Common myeloid progenitor, CD34-positive (primary cell): ENCODE data around the gene PTPN23.
A peak's percentile ranks its signal among the peaks of the same experiment; 100 is the strongest.
"Not testable (repeated sequence)": the region's sequence is repeated elsewhere in the genome, so short reads cannot be mapped to it uniquely, and the experiment has no call there.

ENCODE experiments used
- CTCF ChIA-PET: fragments of 350-600 bp; sonication (Branson Sonifier 250); formaldehyde crosslinking; loops from one replicate; lab custom pipeline; 2021; ENCODE audit warnings: antibody characterized with exemption; lab: Charles Lee
- POLR2A ChIA-PET: fragments of 350-600 bp; sonication (Branson Sonifier 250); formaldehyde crosslinking; loops from one replicate; lab custom pipeline; 2021; ENCODE audit warnings: antibody characterized with exemption; lab: Charles Lee
- DNase-seq, 3 donors: peaks; one replicate each; pipeline versions ENCODE4 v3.0.0 to v3.0.0-alpha.2; 2013
- H3K27ac ChIP-seq, 2 experiments: 1 replicate in 1 of 2; 2 replicates in 1 of 2; pipeline ENCODE4 v1.7.0; 2013; ENCODE audit warnings: inconsistent platforms in 2 of 2, low read length in 2 of 2, mild to moderate bottlenecking in 2 of 2, low read depth in 1 of 2, moderate library complexity in 1 of 2; ENCODE audit not compliant: severe bottlenecking in 2 of 2, insufficient read depth in 1 of 2, poor library complexity in 1 of 2
- H3K27me3 ChIP-seq, 5 experiments: replicated peaks in 2 of 5; 1 replicate in 3 of 5; 2 replicates in 2 of 5; pipeline versions ENCODE4 v1.6.1 to v1.7.0; 2013; ENCODE audit warnings: low read length in 4 of 5, mild to moderate bottlenecking in 2 of 5, moderate library complexity in 2 of 5, inconsistent platforms in 1 of 5; ENCODE audit not compliant: insufficient read depth in 5 of 5, control insufficient read depth in 4 of 5
- H3K36me3 ChIP-seq, 4 experiments: 1 replicate in 2 of 4; 2 replicates in 2 of 4; pipeline versions ENCODE4 v1.6.1 to v1.7.0; 2013; ENCODE audit warnings: low read length in 3 of 4, control low read depth in 1 of 4, mild to moderate bottlenecking in 1 of 4; ENCODE audit not compliant: control insufficient read depth in 4 of 4, insufficient read depth in 4 of 4
- H3K4me1 ChIP-seq, 4 experiments: 1 replicate in 3 of 4; 2 replicates in 1 of 4; pipeline versions ENCODE4 v1.6.1 to v1.7.1; 2013; ENCODE audit warnings: low read length in 3 of 4, mild to moderate bottlenecking in 3 of 4, control low read depth in 1 of 4, inconsistent platforms in 1 of 4, moderate library complexity in 1 of 4; ENCODE audit not compliant: control insufficient read depth in 4 of 4, insufficient read depth in 4 of 4; ENCODE audit errors: control extremely low read depth in 1 of 4
- H3K4me3 ChIP-seq, 7 experiments: 1 replicate in 4 of 7; 2 replicates in 3 of 7; pipeline versions ENCODE4 v1.5.1 to v1.7.0; 2013; ENCODE audit warnings: mild to moderate bottlenecking in 7 of 7, low read length in 6 of 7, moderate library complexity in 6 of 7, inconsistent platforms in 2 of 7, low read depth in 2 of 7, control low read depth in 1 of 7; ENCODE audit not compliant: insufficient read depth in 4 of 7, control insufficient read depth in 1 of 7; ENCODE audit errors: extremely low read depth in 1 of 7
- H3K9me3 ChIP-seq, 5 experiments: 1 replicate in 4 of 5; 2 replicates in 1 of 5; pipeline versions ENCODE4 v1.6.1 to v1.7.1; 2013; ENCODE audit warnings: low read length in 4 of 5, mild to moderate bottlenecking in 2 of 5, inconsistent platforms in 1 of 5, low read depth in 1 of 5, moderate library complexity in 1 of 5; ENCODE audit not compliant: control insufficient read depth in 4 of 5, insufficient read depth in 2 of 5; ENCODE audit errors: control extremely low read depth in 1 of 5
- WGBS: methylation state at CpG from one replicate; pipeline ENCODE4 v1.1.5; 2013; ENCODE audit not compliant: insufficient coverage; 5-methylcytosine and 5-hydroxymethylcytosine counted together

The PTPN23 gene

GRCh38 chr3:47356201-47356600 lies 24.6 kb upstream of the PTPN23 start:
- Histone ChIP-seq H3K27ac (no peak overlapping the region), H3K36me3 (no peaks in the 10 kb centered on the region), H3K4me3 (no peak overlapping the region), H3K9me3 (peaks cover 0 to 13% (median 13%) of the 10 kb centered on the region in 5 experiments), H3K4me1 (no peaks in the 10 kb centered on the region), H3K27me3 (no peaks in the 10 kb centered on the region)
- POLR2A ChIA-PET, result no interaction called here
- WGBS, result 97% methylated on average over 27 of the region's 31 CpGs
- CTCF ChIA-PET, result interaction anchor here (1.7 kb wide), 1 partner anchor 32 kb away, joined by 5 read pairs; no protein-coding TSS in a partner anchor
- DNase-seq, result no peak

- H3K4me3 ChIP-seq, result no peak overlapping the region
- no peaks in the 10 kb centered on the region for H3K36me3 ChIP-seq
- no peaks in the 10 kb centered on the region for H3K27me3 ChIP-seq
- no peak for DNase-seq
- WGBS, result 100% methylated on average over 1 of the region's 1 CpG
- no peak overlapping the region for H3K27ac ChIP-seq
- CTCF ChIA-PET, result no interaction called here
- H3K4me1 ChIP-seq, result peaks cover 0 to 7% (median 4%) of the 10 kb centered on the region in 4 experiments
- POLR2A ChIA-PET, result no interaction called here
- peaks cover 0 to 13% (median 13%) of the 10 kb centered on the region in 5 experiments for H3K9me3 ChIP-seq
These were observed 21.5 kb upstream of the PTPN23 start for GRCh38 chr3:47359323-47359722.

- POLR2A ChIA-PET, H3K27me3 ChIP-seq, CTCF ChIA-PET, H3K36me3 ChIP-seq, H3K4me3 ChIP-seq, H3K4me1 ChIP-seq, H3K27ac ChIP-seq: not testable (repeated sequence)
- 100% methylated on average over 2 of the region's 4 CpGs for WGBS
- H3K9me3 ChIP-seq, result peaks cover 0 to 13% (median 13%) of the 10 kb centered on the region in 5 experiments
- DNase-seq, result peak in 1 of 3 donors; percentile 21
These were observed 20.7 kb upstream of the PTPN23 start for GRCh38 chr3:47360110-47360517.

- H3K4me1 ChIP-seq, result peaks cover 0 to 7% (median 5%) of the 10 kb centered on the region in 4 experiments
- POLR2A ChIA-PET, result no interaction called here
- no peaks in the 10 kb centered on the region for H3K27me3 ChIP-seq
- H3K36me3 ChIP-seq, result no peaks in the 10 kb centered on the region
- DNase-seq, result peak; percentile 29 to 43 (median 36)
- no peak overlapping the region for H3K4me3 ChIP-seq
- 40% methylated on average over 3 of the region's 5 CpGs for WGBS
- CTCF ChIA-PET, result interaction anchor here (0.9 kb wide), 1 partner anchor 17 kb away, joined by 5 read pairs; the partner anchor contains the start of gene PTPN23
- no peak overlapping the region for H3K27ac ChIP-seq
- peaks cover 0 to 13% (median 13%) of the 10 kb centered on the region in 5 experiments for H3K9me3 ChIP-seq
These were observed 18.1 kb upstream of the PTPN23 start for GRCh38 chr3:47362701-47363100.

GRCh38 chr3:47365213-47366153 lies 15.3 kb upstream of the PTPN23 start:
- WGBS, result 60% methylated on average over 7 of the region's 11 CpGs
- POLR2A ChIA-PET, result interaction anchor here (0.7 kb wide), 1 partner anchor 672 kb away, joined by 3 read pairs; the partner anchor contains the start of gene ALS2CL
- CTCF ChIA-PET, result interaction anchor here (0.6 kb wide), 1 partner anchor 292 kb away, joined by 3 read pairs; no protein-coding TSS in a partner anchor
- Histone ChIP-seq H3K9me3 (peaks cover 0 to 2% (median 0%) of the 10 kb centered on the region in 5 experiments), H3K27me3 (no peaks in the 10 kb centered on the region), H3K36me3 (no peaks in the 10 kb centered on the region), H3K4me1 (peaks cover 0 to 7% (median 5%) of the 10 kb centered on the region in 4 experiments), H3K4me3 (no peak overlapping the region), H3K27ac (no peak overlapping the region)
- peak in 1 of 3 donors; percentile 7 for DNase-seq

- H3K27ac ChIP-seq, result no peak overlapping the region
- DNase-seq, result no peak
- H3K4me1 ChIP-seq, result peaks cover 0 to 8% (median 6%) of the 10 kb centered on the region in 4 experiments
These were observed 14.0 kb upstream of the PTPN23 start for GRCh38 chr3:47366833-47367232.

More at GRCh38 chr3:47366833-47367232, 14.0 kb upstream of the PTPN23 start:
- H3K9me3 ChIP-seq, result no peaks in the 10 kb centered on the region
- ChIA-PET POLR2A (no interaction called here), CTCF (interaction anchor here (0.8 to 1.4 kb wide), 2 partner anchors 11 to 20 kb away, joined by 3 read pairs; no protein-coding TSS in a partner anchor)
- H3K27me3 ChIP-seq, result no peaks in the 10 kb centered on the region
- H3K4me3 ChIP-seq, result no peak overlapping the region
- WGBS, result 100% methylated on average over 1 of the region's 2 CpGs
- no peaks in the 10 kb centered on the region for H3K36me3 ChIP-seq
